HEK293T (cell line): ENCODE measurements around the gene CHTF18.

Experiments
- FOXK2 ChIP-seq: fragments of 450-650 bp; IDR thresholded peaks from 2 replicates; pipeline ENCODE4 v1.6.1; 2016; ENCODE audit warnings: mild to moderate bottlenecking
- HDGF ChIP-seq: fragments of 450-650 bp; IDR thresholded peaks from 2 replicates; pipeline ENCODE4 v1.6.1; 2017; ENCODE audit warnings: antibody characterized with exemption, borderline replicate concordance
- LEF1 ChIP-seq: fragments of 450-650 bp; IDR thresholded peaks from 2 replicates; pipeline ENCODE4 v1.6.1; 2017; ENCODE audit warnings: mild to moderate bottlenecking, borderline replicate concordance
- SP1 ChIP-seq: fragments of 450-650 bp; IDR thresholded peaks from 2 replicates; pipeline ENCODE4 v1.6.1; 2017
- ZNF384 ChIP-seq: fragments of 450-650 bp; IDR thresholded peaks from 2 replicates; pipeline ENCODE4 v1.6.1; 2016
- TF ChIP-seq, protein P1 (sequence below): fragments of 450-650 bp; IDR thresholded peaks from 2 replicates; pipeline ENCODE4 v1.6.1; 2016

- TF ChIP-seq, protein P1, sequence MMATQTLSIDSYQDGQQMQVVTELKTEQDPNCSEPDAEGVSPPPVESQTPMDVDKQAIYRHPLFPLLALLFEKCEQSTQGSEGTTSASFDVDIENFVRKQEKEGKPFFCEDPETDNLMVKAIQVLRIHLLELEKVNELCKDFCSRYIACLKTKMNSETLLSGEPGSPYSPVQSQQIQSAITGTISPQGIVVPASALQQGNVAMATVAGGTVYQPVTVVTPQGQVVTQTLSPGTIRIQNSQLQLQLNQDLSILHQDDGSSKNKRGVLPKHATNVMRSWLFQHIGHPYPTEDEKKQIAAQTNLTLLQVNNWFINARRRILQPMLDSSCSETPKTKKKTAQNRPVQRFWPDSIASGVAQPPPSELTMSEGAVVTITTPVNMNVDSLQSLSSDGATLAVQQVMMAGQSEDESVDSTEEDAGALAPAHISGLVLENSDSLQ = no peak
- TF ChIP-seq HDGF (no peak), SP1 (no peak), ZNF384 (no peak), FOXK2 (no peak), LEF1 (no peak)
These were observed 14.0 kb downstream of the CHTF18 start for GRCh38 chr16:802461-802860.
